IMR-90 (cell line): ENCODE results near the gene LMO2. TPM values are rescaled to one million over a fixed set of nuclear protein-coding genes. Genes with fewer than 3 reads are reported as not detected.

Source experiments
- ATAC-seq: fragments of 200-7000 bp; cut with Tn5 transposase; 2 replicates; pipeline ENCODE4 v1.9.1; 2020; ENCODE audit warnings: low read depth, mild to moderate bottlenecking, moderate library complexity
- BruUV-seq: library from RNA; stranded (reverse); fragments of 400-500 nt; replicated peaks from 2 replicates; lab custom pipeline; 2021; lab: Mats Ljungman, UMichigan
- CTCF ChIA-PET: fragments of 300-600 bp; formaldehyde crosslinking; extraction: SDS; loops from one replicate; lab custom pipeline; 2021; ENCODE audit warnings: antibody characterized with exemption; lab: Yijun Ruan, JAX
- POLR2A ChIA-PET: fragments of 300-600 bp; sonication (Branson Sonifier 250); formaldehyde crosslinking; loops from one replicate; lab custom pipeline; 2022; ENCODE audit warnings: antibody characterized with exemption; ENCODE audit not compliant: unreplicated experiment; lab: Charles Lee
- DNase-seq: peaks from one replicate; pipeline ENCODE4 v3.0.0; 2013
- H2AFZ ChIP-seq: replicated peaks from 2 replicates; pipeline ENCODE3; 2013; ENCODE audit warnings: low read length, mild to moderate bottlenecking; ENCODE audit not compliant: poor library complexity
- H2AK5ac ChIP-seq: 2 replicates; pipeline ENCODE4 v1.6.1; 2013; ENCODE audit warnings: low read depth, low read length, inconsistent platforms
- H2AK9ac ChIP-seq: replicated peaks from 2 replicates; pipeline ENCODE3; 2013; ENCODE audit warnings: mild to moderate bottlenecking, low read depth, low read length, moderate library complexity; ENCODE audit not compliant: poor library complexity
- H2BK120ac ChIP-seq: 2 replicates; pipeline ENCODE4 v1.6.1; 2013; ENCODE audit warnings: low read depth, low read length, inconsistent platforms
- H2BK15ac ChIP-seq: 3 replicates; pipeline ENCODE4 v1.6.1; 2013; ENCODE audit warnings: low read depth, low read length, inconsistent platforms
- H2BK20ac ChIP-seq: 2 replicates; pipeline ENCODE4 v1.6.1; 2013; ENCODE audit warnings: low read depth, mild to moderate bottlenecking, inconsistent platforms, low read length, moderate library complexity
- H2BK5ac ChIP-seq: 2 replicates; pipeline ENCODE4 v1.6.1; 2013; ENCODE audit warnings: mild to moderate bottlenecking, low read depth, low read length, inconsistent platforms; ENCODE audit not compliant: poor library complexity, severe bottlenecking
- H3K14ac ChIP-seq: replicated peaks from 2 replicates; pipeline ENCODE4 v1.6.1; 2013; ENCODE audit warnings: low read depth, low read length, inconsistent platforms
- H3K18ac ChIP-seq: 2 replicates; pipeline ENCODE4 v1.6.1; 2013; ENCODE audit warnings: low read depth, low read length, control low read depth
- H3K23ac ChIP-seq: 2 replicates; pipeline ENCODE4 v1.6.1; 2013; ENCODE audit warnings: low read depth, low read length, inconsistent platforms
- H3K27ac ChIP-seq: 2 replicates; pipeline ENCODE4 v1.5.1; 2013; ENCODE audit warnings: mild to moderate bottlenecking, control low read depth, low read length; ENCODE audit not compliant: insufficient read depth
- H3K27me3 ChIP-seq: 2 replicates; pipeline ENCODE4 v1.6.1; 2013; ENCODE audit warnings: low read length; ENCODE audit not compliant: control insufficient read depth, insufficient read depth
- H3K36me3 ChIP-seq: 2 replicates; pipeline ENCODE4 v1.6.1; 2013; ENCODE audit warnings: low read length, mixed read lengths; ENCODE audit not compliant: control insufficient read depth, insufficient read depth
- H3K4ac ChIP-seq: 2 replicates; pipeline ENCODE4 v1.6.1; 2013; ENCODE audit warnings: low read depth, low read length, inconsistent platforms
- H3K4me1 ChIP-seq: 2 replicates; pipeline ENCODE4 v1.6.1; 2013; ENCODE audit warnings: low read length, mixed read lengths; ENCODE audit not compliant: control insufficient read depth, insufficient read depth
- H3K4me2 ChIP-seq: 2 replicates; pipeline ENCODE4 v1.6.1; 2013; ENCODE audit warnings: low read depth, mild to moderate bottlenecking, control low read depth, low read length, moderate library complexity
- H3K4me3 ChIP-seq: 2 replicates; pipeline ENCODE4 v1.5.1; 2013; ENCODE audit warnings: low read depth, mild to moderate bottlenecking, control low read depth, low read length, moderate library complexity; ENCODE audit not compliant: insufficient read depth
- H3K56ac ChIP-seq: 2 replicates; pipeline ENCODE4 v1.6.1; 2013; ENCODE audit warnings: low read length, inconsistent platforms; ENCODE audit not compliant: insufficient read depth; ENCODE audit errors: extremely low read depth
- H3K79me1 ChIP-seq, 2 experiments: 2 replicates each; pipeline ENCODE4 v1.6.1; 2013; ENCODE audit warnings: low read length in 2 of 2, inconsistent platforms in 1 of 2, low read depth in 1 of 2
- H3K9ac ChIP-seq: 2 replicates; pipeline ENCODE4 v1.6.1; 2013; ENCODE audit warnings: low read depth, low read length, control low read depth
- H3K9me1 ChIP-seq: 2 replicates; pipeline ENCODE4 v1.6.1; 2013; ENCODE audit warnings: low read length, inconsistent platforms; ENCODE audit not compliant: insufficient read depth
- H3K9me3 ChIP-seq: 2 replicates; pipeline ENCODE4 v1.6.1; 2013; ENCODE audit warnings: low read length; ENCODE audit not compliant: control insufficient read depth, insufficient read depth
- H4K20me1 ChIP-seq: 2 replicates; pipeline ENCODE4 v1.6.1; 2013; ENCODE audit warnings: low read length, inconsistent platforms; ENCODE audit not compliant: insufficient read depth
- H4K5ac ChIP-seq: 2 replicates; pipeline ENCODE4 v1.6.1; 2013; ENCODE audit warnings: mild to moderate bottlenecking, low read depth, low read length, control low read depth
- H4K8ac ChIP-seq, 2 experiments: 2 replicates each; pipeline ENCODE4 v1.6.1; 2013; ENCODE audit warnings: low read depth in 2 of 2, low read length in 2 of 2, control low read depth in 1 of 2, inconsistent platforms in 1 of 2
- H4K91ac ChIP-seq: 2 replicates; pipeline ENCODE4 v1.6.1; 2013; ENCODE audit warnings: low read depth, low read length, inconsistent platforms; ENCODE audit not compliant: insufficient read depth
- BHLHE40 ChIP-seq: fragments of 150-350 bp; IDR thresholded peaks from 2 replicates; pipeline ENCODE4 v1.6.1; 2016; ENCODE audit warnings: mild to moderate bottlenecking, low read depth, low read length
- CHD1 ChIP-seq: IDR thresholded peaks from 2 replicates; pipeline ENCODE4 v1.6.1; 2012; ENCODE audit warnings: low read depth, low read length, improper control_type of control experiment
- ELK1 ChIP-seq: fragments of 150-350 bp; IDR thresholded peaks from 2 replicates; pipeline ENCODE4 v1.6.1; 2016; ENCODE audit warnings: low read depth, mild to moderate bottlenecking, low read length, moderate library complexity, borderline replicate concordance
- MAFK ChIP-seq: IDR thresholded peaks from 2 replicates; pipeline ENCODE4 v1.6.1; 2012; ENCODE audit warnings: low read depth, low read length, improper control_type of control experiment
- MAZ ChIP-seq: IDR thresholded peaks from 2 replicates; pipeline ENCODE4 v1.6.1; 2012; ENCODE audit warnings: low read depth, mild to moderate bottlenecking, low read length, improper control_type of control experiment, moderate library complexity, borderline replicate concordance
- MXI1 ChIP-seq: IDR thresholded peaks from 2 replicates; pipeline ENCODE4 v1.6.1; 2012; ENCODE audit warnings: low read depth, mild to moderate bottlenecking, low read length, moderate library complexity, borderline replicate concordance
- NFE2L2 ChIP-seq: fragments of 150-350 bp; IDR thresholded peaks from 2 replicates; pipeline ENCODE4 v1.6.1; 2016; ENCODE audit warnings: low read depth, mild to moderate bottlenecking, low read length
- RAD21 ChIP-seq: IDR thresholded peaks from 2 replicates; pipeline ENCODE4 v1.6.1; 2012; ENCODE audit warnings: low read length, improper control_type of control experiment
- RCOR1 ChIP-seq: IDR thresholded peaks from 2 replicates; pipeline ENCODE4 v1.6.1; 2012; ENCODE audit warnings: mild to moderate bottlenecking, low read length, improper control_type of control experiment; ENCODE audit not compliant: insufficient replicate concordance
- RFX5 ChIP-seq: IDR thresholded peaks from 2 replicates; pipeline ENCODE4 v1.8.0; 2012; ENCODE audit warnings: low read depth, mild to moderate bottlenecking, low read length, moderate library complexity
- SMC3 ChIP-seq: fragments of 150-350 bp; IDR thresholded peaks from 2 replicates; pipeline ENCODE4 v1.6.1; 2016; ENCODE audit warnings: low read depth, mild to moderate bottlenecking, antibody characterized with exemption, low read length, moderate library complexity
- WGBS, 2 experiments: methylation state at CpG; one replicate each; pipeline versions ENCODE4 v1.1.5 to v1.1.7; 2013; ENCODE audit warnings: missing lambda C conversion rate in 2 of 2; ENCODE audit not compliant: insufficient read length in 1 of 2; ENCODE audit errors: extremely low coverage in 2 of 2; 5-methylcytosine and 5-hydroxymethylcytosine counted together
- dilution Hi-C: fragments of 300-500 bp; cut with HindIII; formaldehyde crosslinking; loops from one replicate; pipeline ENCODE4 v1.14.3; 2018; ENCODE audit warnings: low sequenced_read_pairs; ENCODE audit not compliant: unreplicated experiment
- in situ Hi-C: fragments of 300-500 bp; cut with MboI; formaldehyde crosslinking; loops from 3 replicates; pipeline ENCODE4 v1.14.3; 2019; ENCODE audit warnings: low sequenced_read_pairs, inconsistent platforms, mixed read lengths
- intact Hi-C: fragments of 100-400 bp; cut with micrococcal nuclease; formaldehyde crosslinking; loops from 2 replicates; pipeline ENCODE4 v1.10.0; 2022
- polyA plus RNA-seq, 3 experiments: library from polyadenylated mRNA; depleted of rRNA; stranded (reverse); fragments of >200 nt; gene quantifications; 2 replicates each; pipeline ENCODE4 v1.2.3, GENCODE V29; 2012; ENCODE audit warnings: low replicate concordance in 1 of 3
- total RNA-seq: library from RNA; depleted of rRNA; stranded (reverse); fragments of >200 nt; gene quantifications from 2 replicates; pipeline ENCODE4 v1.2.3, GENCODE V29; 2012

LMO2 gene
- total and polyA plus RNA-seq, 2 of the 4 experiments (the other 2 are of a cell fraction) = not detected

GRCh38 chr11:33877038-33877437 lies 14.8 kb downstream of the LMO2 start:
- intact Hi-C loops (no loop called here), in situ Hi-C loops (no loop called here), dilution Hi-C loops (no loop called here)
- Histone ChIP-seq H3K27me3 (peaks cover 51% of the 10 kb centered on the region), H2AK5ac (no peak overlapping the region), H3K9me3 (no peaks in the 10 kb centered on the region), H4K5ac (no peak overlapping the region), H3K4me3 (no peak overlapping the region), H3K4me1 (no peaks in the 10 kb centered on the region), H3K9ac (no peak overlapping the region), H2BK20ac (no peak overlapping the region), H3K14ac (no peak overlapping the region), H2AK9ac (no peak overlapping the region), H4K20me1 (no peaks in the 10 kb centered on the region), H3K9me1 (no peaks in the 10 kb centered on the region), H3K27ac (no peak overlapping the region), H4K8ac (no peak overlapping the region), H3K36me3 (no peaks in the 10 kb centered on the region), H3K79me1 (no peaks in the 10 kb centered on the region), H2BK15ac (no peak overlapping the region), H3K56ac (no peak overlapping the region), H3K23ac (no peak overlapping the region), H3K18ac (no peak overlapping the region), H4K91ac (no peak overlapping the region), H2AFZ (no peak overlapping the region), H3K4ac (no peak overlapping the region), H2BK120ac (no peak overlapping the region), H3K4me2 (no peak overlapping the region), H2BK5ac (no peak overlapping the region)
- ChIA-PET POLR2A (no interaction called here), CTCF (no interaction called here)
- no peak for TF ChIP-seq ELK1
- TF ChIP-seq RFX5 = no peak
- no peak for TF ChIP-seq BHLHE40
- no peak for TF ChIP-seq RCOR1
- no peak for TF ChIP-seq CHD1
- TF ChIP-seq MAFK = no peak
- no peak for TF ChIP-seq MAZ
- no peak for TF ChIP-seq MXI1
- no peak for TF ChIP-seq NFE2L2
- no peak for TF ChIP-seq SMC3
- no peak for TF ChIP-seq RAD21
- BruUV-seq = no TSS peak
- ATAC-seq = no peak
- DNase-seq = no peak
- 60% methylated on average over 1 of the region's 3 CpGs; no CpG with 5 or more reads in 1 of the 2 experiments for WGBS, 2 experiments
